Glomerular visceral epithelial cell (primary cell): ENCODE measurements around the gene ARFRP1.

Experiments used
- DNase-seq: peaks from one replicate; pipeline ENCODE4 v3.0.0-alpha.2; 2016; ENCODE audit errors: extremely low spot score

Gene ARFRP1

GRCh38 chr20:63702036-63702665 lies 5.6 kb downstream of the ARFRP1 start:
- peak; percentile 1 for DNase-seq

DNA sequence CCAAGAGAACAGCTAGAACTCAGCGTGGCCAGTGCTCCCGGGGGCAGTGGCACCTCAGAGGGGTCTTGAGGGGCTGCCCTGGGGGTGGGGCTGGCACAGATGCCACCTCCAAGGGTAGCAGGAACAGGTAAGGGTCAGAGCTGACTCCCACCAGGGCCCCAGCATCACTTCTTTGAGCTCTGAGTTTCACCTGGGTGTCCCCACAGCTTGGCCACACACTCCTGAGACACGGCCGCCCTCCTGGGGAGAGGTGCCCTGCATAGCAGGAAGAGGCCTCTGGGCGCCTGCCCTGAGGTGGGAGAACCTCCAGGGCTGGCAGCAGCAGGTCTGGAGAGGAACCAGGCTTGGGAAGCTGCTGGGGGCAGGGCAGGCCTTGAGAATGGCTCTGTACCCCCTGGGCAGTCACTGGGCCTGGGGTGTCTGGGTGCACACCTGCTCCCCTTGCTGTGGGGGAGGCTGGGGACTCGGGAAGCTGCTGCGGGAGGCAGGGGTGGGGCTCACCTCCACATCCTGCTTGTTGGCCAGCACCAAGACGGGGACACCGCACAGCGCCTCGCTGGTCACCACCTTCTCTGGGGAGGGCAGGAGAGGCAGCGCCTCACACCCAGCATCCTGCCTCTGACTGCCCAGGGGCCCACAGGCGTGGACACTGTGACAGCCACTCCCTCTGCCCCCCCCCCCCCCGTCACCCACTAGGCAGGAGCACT lies 6.3 kb downstream of the ARFRP1 start:
- DNase-seq: peak; percentile 18

DNA sequence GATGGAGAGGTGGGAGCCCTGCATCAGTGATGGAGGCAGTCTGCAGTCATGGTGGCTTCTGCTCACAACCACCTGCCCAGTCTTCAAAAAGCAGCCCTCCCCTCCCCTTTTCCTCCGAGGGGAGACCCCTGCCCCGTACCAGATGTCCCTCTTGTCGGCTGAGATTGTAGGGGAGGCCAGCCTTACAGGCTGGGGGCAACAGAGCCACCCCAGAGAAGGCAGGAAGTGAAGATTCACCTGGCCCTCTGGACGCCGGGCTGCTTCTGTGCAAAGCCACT lies 6.8 kb downstream of the ARFRP1 start:
- DNase-seq: no peak

DNA sequence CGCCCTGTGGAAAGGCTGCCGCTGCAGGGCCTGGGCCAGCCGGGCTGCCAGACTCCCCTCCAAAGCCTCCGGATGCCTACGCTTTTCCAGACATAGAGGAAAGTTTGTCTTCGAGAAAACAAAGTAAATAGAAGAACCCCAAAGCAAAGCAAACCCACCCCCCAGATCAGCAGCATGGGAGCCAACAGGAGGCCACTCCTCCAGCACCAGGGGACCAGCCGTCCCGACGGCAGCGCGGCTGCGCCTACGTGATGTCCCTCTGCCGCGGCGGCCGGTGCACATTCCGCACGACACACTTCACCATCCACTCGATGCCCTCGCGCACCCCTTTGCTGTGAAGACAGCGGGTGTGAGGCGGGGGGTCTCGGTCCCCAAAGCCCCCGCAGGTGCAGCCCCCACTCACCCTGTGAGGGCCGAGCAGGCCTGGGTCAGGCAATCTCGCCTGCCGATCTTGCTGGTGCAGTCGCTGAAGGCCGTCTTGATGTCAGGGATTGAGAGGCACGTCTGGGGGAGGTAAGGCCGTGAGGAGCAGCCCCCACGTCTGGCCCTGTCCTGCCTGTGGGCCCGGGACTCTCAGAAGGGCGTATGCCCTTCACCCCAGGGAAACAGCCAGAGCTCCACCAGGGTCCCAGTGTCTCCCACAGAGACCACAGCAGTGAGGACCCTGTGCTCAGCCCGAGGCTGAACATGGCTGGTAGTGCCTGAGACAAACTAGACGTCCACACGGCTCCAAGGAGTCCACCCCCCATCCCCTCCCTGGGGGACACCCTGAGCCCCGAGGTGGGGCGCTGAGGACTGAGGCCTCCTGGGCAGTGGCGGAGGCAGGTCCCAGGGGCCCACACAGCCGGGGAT lies 7.4 kb downstream of the ARFRP1 start:
- no peak for DNase-seq

GRCh38 chr20:63699466-63700198 lies 8.1 kb downstream of the ARFRP1 start:
- DNase-seq: no peak

DNA sequence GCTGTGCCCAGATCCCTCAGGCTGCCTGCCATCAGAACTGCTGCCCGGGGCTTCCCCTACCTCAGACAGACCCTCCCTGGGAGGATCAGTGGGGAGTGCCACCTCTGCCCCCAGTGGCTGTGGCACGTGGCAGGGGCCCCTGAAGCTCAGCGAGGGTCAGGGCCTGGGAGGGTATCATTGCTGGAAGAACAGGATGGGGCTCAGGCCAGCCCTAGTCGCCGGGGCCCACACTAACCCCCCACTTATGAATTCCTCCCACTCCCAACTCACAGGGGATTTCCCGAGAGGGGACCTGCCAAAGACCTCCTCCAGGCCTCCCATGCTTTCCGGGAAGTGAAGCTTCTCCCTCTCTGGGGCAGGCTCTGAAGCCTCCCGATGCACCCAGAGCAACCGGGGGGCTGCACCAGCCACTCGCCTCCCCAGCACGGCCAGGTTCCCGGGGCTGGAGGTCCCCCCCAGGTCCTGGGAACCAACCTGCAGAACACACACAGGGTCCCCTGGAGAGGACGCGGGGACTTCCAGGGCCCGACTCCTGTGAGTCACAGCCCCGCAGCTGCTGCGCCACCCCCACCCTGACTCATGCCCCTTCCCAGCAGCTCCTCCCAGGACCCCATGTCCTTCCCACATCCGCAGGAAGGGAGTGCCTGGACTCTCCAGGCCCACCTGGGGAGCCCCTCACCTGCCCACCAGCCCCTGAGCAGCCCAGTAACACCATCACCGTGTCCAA lies 8.9 kb downstream of the ARFRP1 start:
- DNase-seq: peak; percentile 97

DNA sequence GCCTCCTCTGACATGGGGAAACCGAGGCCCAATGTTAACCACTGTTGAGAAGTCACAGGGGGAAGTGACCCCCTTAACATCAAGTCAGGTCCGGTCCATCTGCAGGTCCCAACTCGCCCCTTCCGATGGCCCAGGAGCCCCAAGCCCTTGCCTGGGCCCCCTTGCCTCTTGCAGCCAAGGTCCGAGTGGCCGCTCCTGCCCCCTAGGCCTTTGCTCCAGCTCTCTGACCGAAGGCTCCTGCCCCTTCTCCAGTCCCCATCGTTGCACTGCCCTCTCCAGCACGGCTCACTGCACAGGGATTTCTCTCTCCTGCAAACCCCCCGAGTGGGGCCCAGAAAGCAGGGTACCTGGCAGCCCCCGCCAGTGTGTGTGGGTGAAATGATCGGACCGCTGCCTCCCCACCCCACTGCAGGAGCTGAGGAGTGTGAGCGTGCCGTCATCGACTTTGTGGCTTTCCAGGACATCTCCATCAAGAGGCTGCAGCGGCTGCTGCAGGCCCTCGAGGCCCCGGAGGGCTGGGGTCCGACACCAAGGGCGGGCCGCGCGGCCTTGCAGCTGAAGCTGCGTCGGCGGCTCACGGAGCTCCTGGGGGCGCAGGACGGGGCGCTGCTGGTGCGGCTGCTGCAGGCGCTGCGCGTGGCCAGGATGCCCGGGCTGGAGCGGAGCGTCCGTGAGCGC lies 9.8 kb downstream of the ARFRP1 start:
- peak; percentile 55 for DNase-seq

DNA sequence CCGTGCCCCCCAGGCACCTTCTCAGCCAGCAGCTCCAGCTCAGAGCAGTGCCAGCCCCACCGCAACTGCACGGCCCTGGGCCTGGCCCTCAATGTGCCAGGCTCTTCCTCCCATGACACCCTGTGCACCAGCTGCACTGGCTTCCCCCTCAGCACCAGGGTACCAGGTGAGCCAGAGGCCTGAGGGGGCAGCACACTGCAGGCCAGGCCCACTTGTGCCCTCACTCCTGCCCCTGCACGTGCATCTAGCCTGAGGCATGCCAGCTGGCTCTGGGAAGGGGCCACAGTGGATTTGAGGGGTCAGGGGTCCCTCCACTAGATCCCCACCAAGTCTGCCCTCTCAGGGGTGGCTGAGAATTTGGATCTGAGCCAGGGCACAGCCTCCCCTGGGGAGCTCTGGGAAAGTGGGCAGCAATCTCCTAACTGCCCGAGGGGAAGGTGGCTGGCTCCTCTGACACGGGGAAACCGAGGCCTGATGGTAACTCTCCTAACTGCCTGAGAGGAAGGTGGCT lies 10.4 kb downstream of the ARFRP1 start:
- peak; percentile 51 for DNase-seq

DNA sequence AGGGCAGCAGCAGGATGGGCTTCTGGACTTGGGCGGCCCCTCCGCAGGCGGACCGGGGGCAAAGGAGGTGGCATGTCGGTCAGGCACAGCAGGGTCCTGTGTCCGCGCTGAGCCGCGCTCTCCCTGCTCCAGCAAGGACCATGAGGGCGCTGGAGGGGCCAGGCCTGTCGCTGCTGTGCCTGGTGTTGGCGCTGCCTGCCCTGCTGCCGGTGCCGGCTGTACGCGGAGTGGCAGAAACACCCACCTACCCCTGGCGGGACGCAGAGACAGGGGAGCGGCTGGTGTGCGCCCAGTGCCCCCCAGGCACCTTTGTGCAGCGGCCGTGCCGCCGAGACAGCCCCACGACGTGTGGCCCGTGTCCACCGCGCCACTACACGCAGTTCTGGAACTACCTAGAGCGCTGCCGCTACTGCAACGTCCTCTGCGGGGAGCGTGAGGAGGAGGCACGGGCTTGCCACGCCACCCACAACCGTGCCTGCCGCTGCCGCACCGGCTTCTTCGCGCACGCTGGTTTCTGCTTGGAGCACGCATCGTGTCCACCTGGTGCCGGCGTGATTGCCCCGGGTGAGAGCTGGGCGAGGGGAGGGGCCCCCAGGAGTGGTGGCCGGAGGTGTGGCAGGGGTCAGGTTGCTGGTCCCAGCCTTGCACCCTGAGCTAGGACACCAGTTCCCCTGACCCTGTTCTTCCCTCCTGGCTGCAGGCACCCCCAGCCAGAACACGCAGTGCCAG lies 11.0 kb downstream of the ARFRP1 start, which contains the start of gene TNFRSF6B:
Gene TNFRSF6B (plus strand): TSS at position 25 of the 729 bp plus-strand sequence. CDS start 116 bp downstream, at position 141.
- no peak for DNase-seq

GRCh38 chr20:63696306-63696627 lies 11.5 kb downstream of the ARFRP1 start:
- peak; percentile 63 for DNase-seq

- DNase-seq: no peak
Observed at GRCh38 chr20:63695424-63696305, 12.1 kb downstream of the ARFRP1 start.

DNA sequence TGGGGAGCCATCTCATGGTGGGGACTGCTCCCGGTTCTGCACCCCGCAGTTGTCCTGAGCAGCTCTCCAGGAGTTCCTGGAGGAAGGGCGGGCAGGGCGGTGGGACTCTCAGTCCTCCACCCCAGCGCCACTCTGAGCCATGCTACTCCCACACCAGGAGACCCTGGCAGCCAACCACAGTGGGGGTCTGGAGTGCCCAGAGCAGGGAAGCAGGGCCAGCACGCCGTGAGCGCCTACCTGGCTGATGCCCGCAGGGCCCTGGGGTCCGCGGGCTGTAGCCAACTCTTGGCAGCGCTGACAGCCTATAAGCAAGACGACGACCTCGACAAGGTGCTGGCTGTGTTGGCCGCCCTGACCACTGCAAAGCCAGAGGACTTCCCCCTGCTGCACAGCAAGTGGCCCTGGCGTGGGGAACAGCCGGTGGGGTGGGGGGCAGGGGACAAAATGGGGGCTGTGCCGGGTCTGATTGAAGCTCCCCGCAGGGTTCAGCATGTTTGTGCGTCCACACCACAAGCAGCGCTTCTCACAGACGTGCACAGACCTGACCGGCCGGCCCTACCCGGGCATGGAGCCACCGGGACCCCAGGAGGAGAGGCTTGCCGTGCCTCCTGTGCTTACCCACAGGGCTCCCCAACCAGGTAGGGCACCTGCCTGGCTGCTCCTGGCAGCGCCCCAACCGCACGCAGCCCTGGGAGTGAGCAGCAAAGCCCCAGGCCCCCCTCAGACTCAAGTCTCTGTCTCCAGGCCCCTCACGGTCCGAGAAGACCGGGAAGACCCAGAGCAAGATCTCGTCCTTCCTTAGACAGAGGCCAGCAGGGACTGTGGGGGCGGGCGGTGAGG lies 13.0 kb downstream of the ARFRP1 start:
- no peak for DNase-seq

DNA sequence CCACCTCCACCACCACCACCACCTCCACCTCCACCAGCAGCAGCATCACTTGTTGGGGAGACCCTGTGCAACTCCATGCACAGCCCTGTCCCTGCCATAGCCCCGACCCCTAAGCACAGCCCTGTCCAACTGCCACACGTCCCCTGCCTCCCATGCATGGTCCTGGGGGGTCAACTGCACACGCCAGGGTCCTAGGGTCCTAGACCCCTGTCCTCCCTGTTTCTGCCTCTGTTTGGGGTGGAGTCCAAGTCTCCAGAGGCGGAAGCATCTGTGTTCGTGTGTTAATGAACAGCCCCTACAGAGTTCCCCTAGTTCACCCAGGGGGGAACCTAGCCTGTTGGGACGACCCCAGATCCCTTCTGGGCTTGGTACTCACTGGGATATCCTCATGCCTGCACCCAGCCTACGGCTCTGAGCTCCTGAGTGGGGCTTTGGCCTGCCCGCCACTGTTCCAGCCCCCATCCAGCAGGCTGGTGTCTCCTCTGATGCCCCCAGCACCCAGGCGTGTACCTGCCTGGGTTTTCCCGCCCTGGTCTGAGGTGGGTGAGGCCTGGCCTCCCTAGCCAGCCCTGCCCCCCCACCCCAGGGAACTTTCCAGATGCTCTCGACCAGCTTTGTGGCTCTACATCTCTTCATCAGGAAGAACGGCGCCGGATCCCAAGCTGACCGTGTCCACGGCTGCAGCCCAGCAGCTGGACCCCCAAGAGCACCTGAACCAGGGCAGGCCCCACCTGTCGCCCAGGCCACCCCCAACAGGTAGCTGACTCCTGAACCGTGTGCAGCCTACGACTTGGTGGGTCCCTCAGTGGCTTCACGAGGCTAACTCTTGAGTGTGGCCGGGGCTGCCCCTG lies 13.8 kb downstream of the ARFRP1 start:
- DNase-seq: no peak

DNA sequence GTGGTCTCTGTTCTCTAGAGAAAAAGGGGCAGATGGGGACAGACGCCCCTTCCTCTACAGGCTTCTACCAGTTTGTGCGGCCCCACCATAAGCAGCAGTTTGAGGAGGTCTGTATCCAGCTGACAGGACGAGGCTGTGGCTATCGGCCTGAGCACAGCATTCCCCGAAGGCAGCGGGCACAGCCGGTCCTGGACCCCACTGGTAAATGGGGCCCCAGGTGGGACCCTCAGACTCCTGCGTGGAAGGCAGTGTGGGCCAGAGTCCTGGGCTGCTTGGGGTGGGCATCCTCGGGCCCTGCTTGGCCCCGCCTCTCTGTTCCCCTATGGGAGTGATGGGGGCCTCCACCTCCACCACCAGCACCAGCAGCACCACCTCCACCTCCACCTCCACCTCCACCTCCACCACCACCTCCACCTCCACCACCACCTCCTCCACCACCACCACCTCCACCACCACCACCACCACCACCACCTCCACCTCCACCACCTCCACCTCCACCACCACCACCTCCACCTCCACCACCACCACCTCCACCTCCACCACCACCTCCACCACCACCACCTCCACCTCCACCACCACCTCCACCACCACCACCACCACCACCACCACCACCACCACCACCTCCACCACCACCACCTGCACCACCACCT lies 14.6 kb downstream of the ARFRP1 start:
- DNase-seq: no peak

GRCh38 chr20:63692436-63693082 lies 15.2 kb downstream of the ARFRP1 start:
- DNase-seq: peak; percentile 29
